ENCODE data around the gene SETBP1.

Gene SETBP1

GRCh38 chr18:44765456-44765855 lies 84.8 kb downstream of the SETBP1 start:
- DNase-seq: no peak

- DNase-seq: no peak
These were observed 85.8 kb downstream of the SETBP1 start for GRCh38 chr18:44766450-44766849.

- DNase-seq: no peak
These were observed 87.1 kb downstream of the SETBP1 start for GRCh38 chr18:44767807-44768206.

- no peak for DNase-seq
These were observed 90.0 kb downstream of the SETBP1 start for GRCh38 chr18:44770641-44771040.

GRCh38 chr18:44771572-44771955 lies 90.9 kb downstream of the SETBP1 start:
- no peak for DNase-seq

- no peak for DNase-seq
These were observed 91.5 kb downstream of the SETBP1 start for GRCh38 chr18:44771956-44772917.

GRCh38 chr18:44773640-44774155 lies 93.0 kb downstream of the SETBP1 start:
- DNase-seq: no peak

- no peak for DNase-seq
These were observed 93.5 kb downstream of the SETBP1 start for GRCh38 chr18:44774191-44774590.

- no peak for DNase-seq
These were observed 96.9 kb downstream of the SETBP1 start for GRCh38 chr18:44777457-44778192.

- no peak for DNase-seq
These were observed 98.1 kb downstream of the SETBP1 start for GRCh38 chr18:44778788-44779187.

GRCh38 chr18:44779753-44780292 lies 99.1 kb downstream of the SETBP1 start:
- no peak for DNase-seq

GRCh38 chr18:44781886-44782285 lies 101.2 kb downstream of the SETBP1 start:
- DNase-seq: no peak

- no peak for DNase-seq
These were observed 101.9 kb downstream of the SETBP1 start for GRCh38 chr18:44782617-44783016.

GRCh38 chr18:44783371-44783770 lies 102.7 kb downstream of the SETBP1 start:
- no peak for DNase-seq

GRCh38 chr18:44786257-44786656 lies 105.6 kb downstream of the SETBP1 start:
- DNase-seq: no peak

GRCh38 chr18:44786688-44787087 lies 106.0 kb downstream of the SETBP1 start:
- DNase-seq: no peak

- no peak for DNase-seq
These were observed 107.6 kb downstream of the SETBP1 start for GRCh38 chr18:44788334-44788733.

GRCh38 chr18:44789710-44790109 lies 109.0 kb downstream of the SETBP1 start:
- DNase-seq: no peak

- DNase-seq: no peak
These were observed 110.2 kb downstream of the SETBP1 start for GRCh38 chr18:44790860-44791259.

- DNase-seq: no peak
These were observed 110.8 kb downstream of the SETBP1 start for GRCh38 chr18:44791520-44791919.

- no peak for DNase-seq
These were observed 111.9 kb downstream of the SETBP1 start for GRCh38 chr18:44792456-44793061.

GRCh38 chr18:44793194-44793593 lies 112.5 kb downstream of the SETBP1 start:
- DNase-seq: no peak

- no peak for DNase-seq
These were observed 113.0 kb downstream of the SETBP1 start for GRCh38 chr18:44793685-44794084.
